LNCaP clone FGC (cell line): Measurements from ENCODE around the gene CA12.

ENCODE experiments used
- DNase-seq: peaks from one replicate; pipeline ENCODE4 v3.0.0-alpha.2; 2011; ENCODE audit warnings: low read depth
- H3K4me3 ChIP-seq: 2 replicates; pipeline ENCODE4 v1.5.1; 2011; ENCODE audit warnings: mild to moderate bottlenecking, low read depth, low read length, control low read depth
- CTCF ChIP-seq: IDR thresholded peaks from 2 replicates; pipeline ENCODE4 v1.5.1; 2012; ENCODE audit warnings: mild to moderate bottlenecking; ENCODE audit not compliant: control insufficient read depth, insufficient read depth; ENCODE audit errors: extremely low read depth

Gene CA12

DNA sequence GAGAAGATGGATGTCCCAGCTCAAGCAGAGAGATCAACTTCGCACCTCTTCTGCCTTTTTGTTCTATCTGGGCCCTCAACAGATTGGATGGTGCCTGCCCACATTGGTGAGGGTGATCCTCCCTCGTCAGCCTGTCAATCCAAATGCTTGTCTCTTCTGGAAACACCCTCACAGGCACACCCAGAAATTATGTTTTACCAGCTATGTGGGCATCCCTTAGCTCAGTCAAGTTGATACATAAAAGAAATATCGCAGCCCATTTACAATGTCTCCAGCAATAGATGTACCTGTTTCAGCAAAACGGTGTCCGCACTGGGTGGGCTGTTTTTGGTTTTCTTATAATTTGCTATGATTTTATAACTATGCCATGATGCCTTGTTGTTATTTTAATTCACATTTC is 27.5 kb upstream of the CA12 start:
- TF ChIP-seq CTCF: no peak
- no peak for DNase-seq
- H3K4me3 ChIP-seq: no peak overlapping the region

DNA sequence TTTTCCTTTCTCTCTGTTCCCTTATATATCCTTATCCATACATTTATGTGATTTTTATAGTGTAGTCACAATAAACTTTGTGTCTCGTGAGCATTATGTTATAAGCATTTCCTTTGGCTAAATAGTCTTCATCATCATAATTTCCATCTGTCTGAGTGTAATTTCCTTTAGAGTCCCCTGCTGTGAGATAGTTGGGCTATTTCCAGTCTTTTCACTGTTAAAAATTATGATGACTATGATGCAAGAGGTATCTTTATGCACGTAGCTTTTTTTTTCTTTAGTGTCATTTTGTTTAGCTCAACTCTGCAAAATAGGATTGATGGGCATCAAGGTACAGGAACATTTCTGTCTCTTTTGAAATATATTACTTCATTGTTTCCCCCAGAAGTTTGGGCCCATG is 26.9 kb upstream of the CA12 start:
- no peak overlapping the region for H3K4me3 ChIP-seq
- no peak for DNase-seq
- no peak for TF ChIP-seq CTCF

DNA sequence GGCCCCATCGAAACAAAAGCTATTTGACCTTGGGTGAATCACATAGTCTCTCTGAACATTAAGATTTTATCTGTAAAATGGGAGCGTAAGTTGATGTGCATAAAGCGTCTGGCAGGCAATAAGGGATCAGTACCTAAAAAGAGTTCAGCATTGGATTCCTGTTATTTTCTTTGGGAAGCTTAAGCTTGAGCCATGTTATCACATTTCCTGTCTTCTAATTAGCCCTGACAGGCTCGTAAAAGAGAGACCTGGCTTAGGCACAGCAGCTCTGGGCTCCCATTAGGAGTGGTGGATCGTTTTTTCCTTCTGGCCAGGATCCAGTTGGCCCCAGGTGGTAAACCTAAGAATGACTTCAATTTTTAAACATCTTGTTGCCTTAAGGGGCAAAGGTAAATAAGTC is 26.0 kb upstream of the CA12 start:
- no peak overlapping the region for H3K4me3 ChIP-seq
- TF ChIP-seq CTCF: no peak
- peak; percentile 78 for DNase-seq

- no peak for TF ChIP-seq CTCF
- no peak for DNase-seq
- no peak overlapping the region for H3K4me3 ChIP-seq
These were observed 24.2 kb upstream of the CA12 start for GRCh38 chr15:63405683-63406390.

GRCh38 chr15:63405159-63405558 is 23.5 kb upstream of the CA12 start:
- no peak for DNase-seq
- no peak for TF ChIP-seq CTCF
- no peak overlapping the region for H3K4me3 ChIP-seq

- peak; percentile 96 for DNase-seq
- no peak for TF ChIP-seq CTCF
- H3K4me3 ChIP-seq: peak overlapping the region; percentile 17
These were observed 21.8 kb upstream of the CA12 start for GRCh38 chr15:63403254-63403945.
